ENCODE measurements around the gene RPUSD1. TPM values are rescaled to one million over a fixed set of nuclear protein-coding genes. Genes with fewer than 3 reads are reported as not detected.

RPUSD1 gene
- total and polyA plus RNA-seq, 2 donors (not counting 3 experiments of a cell fraction or from before 2014, with no cell fraction given): 46.2 to 55.8 TPM

GRCh38 chr16:788399-789126 is 382 bp upstream of the RPUSD1 start, which contains the start of gene CHTF18:
CHTF18 (plus strand) TSS chr16:788620; CDS start chr16:788685, 65 bp downstream.
- dilution Hi-C loops (cut with MboI; ENCODE audit: extremely low pct_ligation_motif_present, low sequenced_read_pairs) (no loop called here), intact Hi-C loops (cut with micrococcal nuclease) (loop anchor here (1.0 to 5.0 kb wide), 2 partner anchors 19 to 46 kb away; partner anchors contain the start of gene CIAO3)
- FAIRE-seq: peak; percentile 75
- ChIA-PET POLR2A (interaction anchor here (0.5 to 1.0 kb wide), 2 partner anchors 12 to 301 kb away, joined by 4 to 6 read pairs; no protein-coding TSS in a partner anchor), CTCF (interaction anchor here (0.9 to 1.3 kb wide), 10 partner anchors 43 to 268 kb away, joined by 3 to 19 read pairs (median 4); partner anchors contain the start of genes CIAO3 and METRN)
- Histone ChIP-seq H3K4me3 (replicated peaks in 1 of 3; ENCODE audit: insufficient read depth in 1 of 3, low read depth in 1 of 3, low read length in 3 of 3) (peak within 1 kb of the TSS; percentile 75 to 92 (median 76)), H3K9me3 (replicated peaks; ENCODE audit: control insufficient read depth, insufficient read depth, low read length) (no peaks in the 10 kb centered on the region), H3K79me2 (ENCODE audit: control insufficient read depth, insufficient read depth, low read length) (peaks cover 26% of the 10 kb centered on the region), H3K9ac (replicated peaks; ENCODE audit: extremely low read depth, insufficient read depth, low read length) (peak within 1 kb of the TSS; percentile 80), H3K9me1 (replicated peaks; ENCODE audit: control insufficient read depth, extremely low read depth, insufficient read depth, low read length) (no peaks in the 10 kb centered on the region), H3K27ac (ENCODE audit: insufficient read depth, low read depth, low read length) (peak within 1 kb of the TSS; percentile 38), H2AFZ (ENCODE audit: low read depth, low read length) (peak within 1 kb of the TSS; percentile 90), H3K36me3 (ENCODE audit: control insufficient read depth in 2 of 2, extremely low read depth in 1 of 2, insufficient read depth in 2 of 2, low read length in 2 of 2) (peaks cover 2 to 6% of the 10 kb centered on the region in 2 experiments), H3K4me2 (ENCODE audit: insufficient read depth, low read length) (peak within 1 kb of the TSS; percentile 67), H4K20me1 (replicated peaks; ENCODE audit: control insufficient read depth, extremely low read depth, insufficient read depth, low read length) (no peaks in the 10 kb centered on the region), H3K4me1 (ENCODE audit: control insufficient read depth, extremely low read depth, insufficient read depth, low read length) (peaks cover 13% of the 10 kb centered on the region), H3K27me3 (ENCODE audit: control insufficient read depth in 2 of 2, insufficient read depth in 2 of 2, low read length in 2 of 2) (no peaks in the 10 kb centered on the region)
- TSS peak; percentile 51 for BruUV-seq (replicated peaks)
- peak; percentile 9 for TF ChIP-seq POLR2AphosphoS5 (IDR thresholded peaks at IDR 0.05; ENCODE audit: insufficient read depth, low read depth, low read length)
- no peak for TF ChIP-seq MAX (IDR thresholded peaks at IDR 0.05; ENCODE audit: insufficient read depth, insufficient read length)
- peak; percentile 91 for DNase-seq (ENCODE audit: low read depth, low spot score)

DNA sequence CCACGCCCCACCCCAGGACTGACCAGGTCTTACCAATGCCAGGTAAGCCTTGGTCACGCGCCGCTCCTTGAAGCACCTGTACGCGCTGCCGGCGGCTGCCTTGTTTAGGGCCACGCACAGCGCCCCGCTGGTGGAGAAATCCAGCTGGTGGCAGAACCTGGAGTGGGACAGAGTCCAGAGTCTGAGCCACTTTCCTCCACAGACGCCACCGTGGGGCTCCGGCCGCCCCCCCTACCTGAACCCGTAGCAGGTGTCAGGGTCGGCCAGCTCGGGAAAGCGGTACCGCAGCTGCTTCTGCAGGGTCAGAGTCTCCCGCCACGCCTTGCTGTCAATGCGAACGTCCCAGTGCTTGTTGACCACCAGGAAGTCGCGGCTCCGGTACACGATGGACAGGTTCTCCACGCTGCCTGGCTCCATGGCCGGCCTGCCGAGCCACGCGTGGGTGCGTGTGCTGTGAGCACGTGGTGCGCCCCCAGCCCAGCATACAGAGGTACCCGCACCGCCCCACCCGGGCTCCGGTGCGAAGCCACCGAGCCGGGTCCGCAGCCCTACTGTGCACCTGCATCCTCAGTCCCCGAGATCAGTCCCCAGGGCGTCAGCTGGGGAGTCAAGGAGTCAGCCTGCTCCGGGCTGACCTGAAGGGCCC is 737 bp downstream of the RPUSD1 start:
- Histone ChIP-seq H3K36me3 (ENCODE audit: control insufficient read depth in 2 of 2, extremely low read depth in 1 of 2, insufficient read depth in 2 of 2, low read length in 2 of 2) (peaks cover 2 to 6% of the 10 kb centered on the region in 2 experiments), H3K79me2 (ENCODE audit: control insufficient read depth, insufficient read depth, low read length) (peaks cover 26% of the 10 kb centered on the region), H3K4me2 (ENCODE audit: insufficient read depth, low read length) (peak overlapping the region; percentile 39), H2AFZ (ENCODE audit: low read depth, low read length) (no peak overlapping the region), H3K9me3 (replicated peaks; ENCODE audit: control insufficient read depth, insufficient read depth, low read length) (no peaks in the 10 kb centered on the region), H3K27me3 (ENCODE audit: control insufficient read depth in 2 of 2, insufficient read depth in 2 of 2, low read length in 2 of 2) (no peaks in the 10 kb centered on the region), H3K4me3 (replicated peaks in 1 of 3; ENCODE audit: insufficient read depth in 1 of 3, low read depth in 1 of 3, low read length in 3 of 3) (peak overlapping the region; percentile 64 to 92 (median 75)), H4K20me1 (replicated peaks; ENCODE audit: control insufficient read depth, extremely low read depth, insufficient read depth, low read length) (no peaks in the 10 kb centered on the region), H3K9ac (replicated peaks; ENCODE audit: extremely low read depth, insufficient read depth, low read length) (peak overlapping the region; percentile 65), H3K9me1 (replicated peaks; ENCODE audit: control insufficient read depth, extremely low read depth, insufficient read depth, low read length) (no peaks in the 10 kb centered on the region), H3K4me1 (ENCODE audit: control insufficient read depth, extremely low read depth, insufficient read depth, low read length) (peaks cover 13% of the 10 kb centered on the region), H3K27ac (ENCODE audit: insufficient read depth, low read depth, low read length) (no peak overlapping the region)
- dilution Hi-C loops (cut with MboI; ENCODE audit: extremely low pct_ligation_motif_present, low sequenced_read_pairs) (no loop called here), intact Hi-C loops (cut with micrococcal nuclease) (loop anchor here (5.0 kb wide), 1 partner anchor 45 kb away; the partner anchor contains the start of gene CIAO3)
- TF ChIP-seq JUN (IDR thresholded peaks at IDR 0.05; ENCODE audit: borderline replicate concordance, insufficient read depth, insufficient read length, low read depth) (no peak), EZH2 (IDR thresholded peaks at IDR 0.05; ENCODE audit: borderline replicate concordance, low read depth, low read length, severe bottlenecking) (no peak), POLR2AphosphoS5 (IDR thresholded peaks at IDR 0.05; ENCODE audit: insufficient read depth, low read depth, low read length) (no peak), MAX (IDR thresholded peaks at IDR 0.05; ENCODE audit: insufficient read depth, insufficient read length) (no peak), CTCF (IDR thresholded peaks at IDR 0.05; ENCODE audit: extremely low read depth in 1 of 2, insufficient read depth in 1 of 2, low read depth in 1 of 2, low read length in 2 of 2) (no peak), MYC (IDR thresholded peaks at IDR 0.05; ENCODE audit: low read depth, low read length) (no peak), GATA2 (IDR thresholded peaks at IDR 0.05; ENCODE audit: insufficient read depth, insufficient read length, low read depth, low read length) (no peak), FOS (IDR thresholded peaks at IDR 0.05; ENCODE audit: borderline replicate concordance, insufficient read depth, low read length) (no peak), POLR2A (IDR thresholded peaks at IDR 0.05; ENCODE audit: low read depth, low read length) (no peak)
- FAIRE-seq (no peak), DNase-seq (ENCODE audit: low read depth, low spot score) (peak; percentile 7)
- no TSS peak for BruUV-seq (replicated peaks)
- CTCF ChIA-PET: interaction anchor here (1.2 to 5.8 kb wide), 3 partner anchors 65 to 269 kb away, joined by 4 to 67 read pairs (median 19); no protein-coding TSS in a partner anchor
- POLR2A ChIA-PET: no interaction called here
